Right kidney (tissue), 1 donor: ENCODE measurements around the gene SYT13.
"Not testable (repeated sequence)": the region's sequence is repeated elsewhere in the genome, so short reads cannot be mapped to it uniquely, and the experiment has no call there.

ENCODE experiments used
- DNase-seq: peaks from one replicate; pipeline ENCODE4 v3.0.0-alpha.2; 2016

Gene SYT13

DNA sequence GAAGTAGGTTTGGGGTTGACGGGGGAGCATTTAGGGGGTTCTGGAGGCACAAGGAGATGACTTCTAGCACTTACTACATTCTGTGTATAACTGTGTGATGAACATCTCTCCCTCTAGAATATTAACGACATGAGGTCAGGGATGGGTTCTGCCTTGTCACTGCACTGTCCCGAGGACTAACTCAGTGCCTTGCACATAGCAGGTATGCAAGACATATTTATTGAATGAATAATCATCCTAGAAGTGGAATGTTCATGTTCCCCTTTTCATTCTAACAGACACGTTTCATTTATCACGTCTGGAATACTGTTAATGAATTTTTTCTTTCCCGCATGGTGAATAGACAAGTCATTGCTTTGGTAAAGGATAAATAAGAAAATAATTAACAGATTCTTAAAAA is 12.6 kb downstream of the SYT13 start:
- DNase-seq = no peak

DNA sequence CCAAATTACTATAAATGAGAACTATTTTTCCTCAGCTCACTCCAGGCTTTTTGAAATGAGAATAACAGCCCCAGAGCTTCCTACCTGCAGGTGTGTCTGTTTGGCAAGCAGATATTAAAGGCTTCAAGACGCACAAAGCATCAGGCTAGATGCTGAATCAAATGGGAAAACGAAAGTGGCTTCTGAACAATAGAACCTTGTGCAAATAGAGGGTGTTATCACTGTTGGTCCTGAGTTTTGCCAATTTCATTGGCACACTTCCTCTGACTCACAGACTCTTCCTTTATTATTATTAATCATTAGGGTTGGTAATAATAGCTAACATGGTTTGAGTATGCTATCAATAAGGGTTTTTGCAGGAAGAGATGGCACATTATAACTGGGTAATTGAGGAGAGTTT is 13.4 kb downstream of the SYT13 start:
- no peak for DNase-seq

DNA sequence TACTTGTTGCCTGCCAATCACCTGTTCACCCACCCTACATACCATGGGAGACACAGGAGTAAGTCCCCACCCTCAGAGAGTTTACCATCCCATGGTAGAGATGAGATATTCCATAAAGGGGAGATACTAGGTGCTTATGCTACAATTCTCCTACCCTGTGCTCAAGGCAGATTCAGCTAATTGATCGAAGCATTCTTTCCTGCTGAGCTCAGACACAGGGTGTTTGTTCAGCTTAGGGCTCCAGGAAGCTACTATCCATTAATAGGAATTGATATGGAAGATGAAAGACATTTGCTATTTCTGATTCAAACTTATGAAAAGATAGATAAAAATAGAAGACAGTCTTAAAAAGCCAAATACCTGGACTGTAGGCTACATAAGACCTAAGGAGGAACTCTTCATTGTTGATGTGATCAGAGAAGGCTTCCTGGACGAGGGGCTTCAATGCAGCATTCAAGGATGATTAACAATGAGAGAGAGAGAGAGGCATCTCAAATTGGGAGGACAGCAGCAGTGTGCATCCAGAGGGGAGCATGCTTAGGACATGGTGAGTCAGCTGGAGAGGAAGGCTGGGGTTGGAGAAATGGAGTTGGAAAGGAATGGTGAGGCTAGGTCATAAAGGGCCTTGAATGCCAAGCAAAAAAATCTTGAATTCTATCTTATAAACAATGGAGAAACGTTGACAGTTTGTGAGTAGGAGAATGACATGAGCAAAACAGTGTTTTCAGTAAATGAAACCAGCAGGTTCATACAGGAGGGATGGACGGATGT is 15.0 kb downstream of the SYT13 start:
- no peak for DNase-seq

DNA sequence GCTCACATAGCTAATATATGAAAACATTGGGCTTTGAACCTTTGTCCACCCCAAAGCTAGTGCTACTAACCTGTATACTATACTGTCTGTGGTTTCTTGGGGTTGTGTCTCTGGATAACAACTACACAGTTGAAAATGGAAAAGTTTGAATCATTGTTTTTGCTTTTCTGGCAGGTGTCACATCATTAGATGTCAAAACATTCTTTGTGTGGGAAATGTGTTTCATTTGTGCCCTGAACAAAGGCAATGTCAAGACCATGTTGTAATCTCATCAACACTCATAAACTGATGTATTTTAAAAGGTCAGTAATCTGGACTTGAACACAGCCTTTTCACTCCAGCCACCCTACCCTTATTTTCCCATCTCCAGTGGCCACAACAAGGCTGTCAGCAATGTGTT is 16.5 kb downstream of the SYT13 start:
- DNase-seq = no peak

DNA sequence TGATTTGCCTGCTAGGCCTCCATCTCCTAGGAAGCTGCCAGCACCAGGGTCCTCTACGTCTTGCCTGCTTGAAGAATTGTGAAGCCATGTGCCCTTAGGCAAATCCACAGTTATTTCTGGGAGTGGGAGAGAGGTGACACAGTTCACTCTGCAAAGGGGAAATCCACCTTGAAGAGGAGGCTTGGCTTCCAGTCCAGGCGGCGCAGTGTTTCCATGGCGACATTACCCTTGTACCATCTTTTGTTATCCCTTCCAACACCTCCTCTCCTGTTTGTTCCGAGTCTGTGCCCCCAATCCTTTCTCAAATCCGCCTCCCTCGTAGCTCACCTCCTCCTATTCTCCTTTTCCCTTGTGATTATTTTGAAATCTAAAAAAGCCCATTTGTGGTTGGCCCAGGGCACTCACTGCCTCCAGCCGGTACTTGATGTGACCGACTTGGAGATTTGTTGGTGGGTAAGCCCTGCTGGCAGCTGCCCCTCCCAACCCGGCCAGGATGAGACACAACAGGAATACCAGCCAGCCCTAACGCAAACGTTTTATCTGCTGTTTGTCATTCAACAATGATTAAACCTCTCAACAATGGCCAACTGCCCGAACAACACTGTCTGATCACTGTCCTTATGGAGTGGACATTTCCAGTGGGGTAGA is 18.4 kb downstream of the SYT13 start:
- no peak for DNase-seq

DNA sequence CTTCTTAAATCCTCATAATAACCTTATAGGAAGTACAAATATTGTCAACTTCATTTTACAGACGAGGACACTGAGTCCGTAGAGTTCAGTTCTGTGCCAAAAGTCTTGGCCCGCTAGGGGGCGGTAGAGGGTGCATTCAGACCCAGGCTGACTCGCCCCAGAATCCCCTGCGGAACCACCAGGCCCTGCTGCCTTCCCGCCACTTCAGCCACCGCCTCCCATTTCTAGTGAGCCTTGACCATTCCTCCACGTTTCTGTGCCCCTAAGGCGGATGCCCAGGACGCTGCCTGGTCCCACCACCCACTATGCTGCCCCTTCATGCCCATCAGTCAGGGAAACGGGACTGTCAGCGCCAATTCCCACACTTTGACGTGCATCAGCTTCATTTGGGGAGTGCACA is 19.1 kb downstream of the SYT13 start:
- no peak for DNase-seq

DNA sequence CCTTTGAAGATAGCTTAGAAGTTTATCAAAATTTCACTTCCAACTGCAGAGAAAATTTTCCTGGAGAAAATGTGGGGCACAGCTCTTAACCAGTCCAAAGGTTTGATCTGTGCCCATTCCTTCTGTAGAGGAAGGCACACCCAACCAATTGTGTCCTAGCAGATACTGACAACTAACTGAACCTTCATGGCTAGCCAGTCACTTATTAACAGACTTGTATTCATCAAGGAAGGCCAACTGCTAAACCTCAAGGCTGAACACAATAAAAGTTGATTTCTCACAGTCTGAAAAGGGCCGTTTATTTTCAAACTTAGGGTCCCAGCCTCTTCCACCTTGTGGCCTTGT is 19.5 kb downstream of the SYT13 start:
- DNase-seq = no peak

DNA sequence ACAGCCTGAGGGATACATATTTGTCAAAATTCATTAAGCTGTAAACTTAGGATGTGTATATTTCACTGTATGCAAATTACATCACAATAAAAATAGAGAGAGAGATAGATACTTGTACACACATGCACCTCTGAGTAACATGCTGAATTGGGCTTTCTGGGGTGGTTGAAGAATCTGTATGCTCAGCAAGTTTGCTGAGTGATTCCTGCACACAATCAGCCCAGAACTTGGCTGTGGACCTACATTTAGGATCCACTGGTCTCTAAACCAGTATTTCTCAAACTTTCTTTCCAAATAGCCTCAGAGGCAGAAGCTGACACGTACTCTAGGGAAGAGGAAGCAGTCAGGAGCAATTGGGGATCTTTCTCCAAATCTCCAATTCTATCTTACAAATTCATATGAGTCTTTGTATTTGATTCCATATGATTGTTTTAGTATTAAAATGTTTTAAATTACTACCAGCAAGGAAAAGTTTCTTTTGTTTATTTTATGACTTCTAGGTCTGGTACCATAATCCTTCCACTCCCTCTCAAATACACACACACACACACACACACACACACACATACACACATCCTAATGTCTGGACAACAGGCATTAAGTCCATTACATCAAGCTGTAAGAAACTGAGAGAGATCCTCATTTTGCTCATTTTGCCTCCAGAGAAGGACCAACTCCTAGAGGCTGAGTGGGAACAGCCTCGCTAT is 20.0 kb downstream of the SYT13 start:
- no peak for DNase-seq

DNA sequence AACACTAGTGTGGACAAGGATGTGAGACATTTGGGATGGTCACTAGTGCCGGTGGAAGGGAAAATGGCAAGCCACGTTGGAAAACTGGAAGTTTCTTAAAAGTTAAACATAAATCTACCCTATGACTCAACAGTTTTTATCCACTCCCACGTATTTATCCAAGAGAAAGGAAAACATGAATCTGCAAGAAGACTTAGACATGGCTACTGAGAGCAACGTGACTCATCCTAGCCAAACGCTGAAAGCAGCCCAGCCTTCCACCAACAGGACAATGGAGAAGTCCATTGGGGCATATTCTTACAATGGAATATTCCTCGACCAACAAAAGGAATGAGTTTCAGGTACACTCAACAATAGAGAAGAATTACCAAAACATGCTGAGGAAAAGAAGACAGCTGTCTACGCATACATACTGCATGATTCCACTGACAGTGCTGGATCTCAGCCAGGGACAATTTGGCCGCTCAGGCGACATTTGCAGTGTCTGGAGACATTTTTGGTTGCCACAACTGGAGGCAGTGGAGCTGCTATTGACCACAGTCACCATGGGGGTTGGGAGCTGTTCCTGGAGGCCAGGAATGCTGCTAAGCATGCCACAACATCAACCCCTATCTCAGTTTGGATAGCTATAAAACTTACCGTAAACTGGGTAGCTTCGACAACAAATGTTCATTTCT is 21.2 kb downstream of the SYT13 start:
- DNase-seq = no peak

DNA sequence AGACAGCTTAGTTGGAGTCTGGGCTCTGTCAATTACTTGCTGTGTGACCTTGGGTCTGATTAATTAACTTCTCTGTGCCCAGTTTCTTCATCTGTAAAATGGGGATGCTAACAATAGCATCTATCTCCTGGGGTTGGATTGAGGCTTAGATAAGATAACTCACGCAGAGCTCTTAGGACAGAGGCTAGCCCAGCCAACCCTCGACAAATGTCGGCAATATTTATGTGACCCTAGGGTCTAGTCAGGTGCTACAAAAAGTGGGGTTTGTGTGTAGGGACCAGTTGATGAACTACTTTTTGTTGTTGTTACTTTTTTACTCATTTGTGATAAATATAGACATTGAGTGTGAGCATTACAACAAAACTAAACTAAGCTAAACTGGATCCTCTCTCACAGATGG is 22.4 kb downstream of the SYT13 start:
- no peak for DNase-seq

DNA sequence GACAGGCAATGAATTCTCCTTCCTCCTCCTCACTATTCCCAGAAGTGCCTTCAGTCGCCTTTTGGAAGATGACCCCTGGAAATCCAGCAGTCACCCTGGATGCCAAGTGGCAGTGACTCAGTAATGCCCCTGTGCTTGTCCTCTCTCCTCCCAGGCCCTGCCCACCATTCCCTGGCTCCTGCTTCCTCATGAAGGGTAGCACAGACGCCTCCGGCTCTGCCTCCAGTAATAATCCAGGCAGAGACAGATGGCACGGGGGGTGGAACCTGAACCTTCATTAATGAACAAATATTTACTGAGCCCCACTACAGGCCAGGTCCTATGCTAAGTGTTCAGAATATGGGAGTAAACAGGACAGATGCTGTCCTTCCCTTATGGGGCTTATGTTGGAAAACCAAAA is 23.2 kb downstream of the SYT13 start:
- DNase-seq = no peak

DNA sequence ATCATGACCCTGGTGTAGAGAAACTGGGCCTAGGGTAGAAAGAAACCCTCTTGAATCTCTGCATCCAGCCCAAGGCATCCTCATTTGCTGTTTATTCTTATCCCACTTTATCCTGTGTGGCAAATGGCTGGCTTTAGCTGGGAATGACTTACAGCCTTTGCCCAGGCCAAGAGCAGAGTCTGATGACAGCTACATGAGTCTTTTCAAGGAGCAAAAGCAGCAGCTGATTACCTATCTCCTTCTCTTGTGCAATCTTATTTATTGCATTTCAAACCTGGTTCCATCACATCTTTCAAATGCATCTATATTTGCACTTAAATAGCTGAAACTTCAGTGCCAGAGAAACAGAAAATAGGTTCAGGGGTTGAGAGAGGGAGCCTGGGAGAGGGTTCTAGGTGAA is 26.1 kb downstream of the SYT13 start:
- DNase-seq = no peak

DNA sequence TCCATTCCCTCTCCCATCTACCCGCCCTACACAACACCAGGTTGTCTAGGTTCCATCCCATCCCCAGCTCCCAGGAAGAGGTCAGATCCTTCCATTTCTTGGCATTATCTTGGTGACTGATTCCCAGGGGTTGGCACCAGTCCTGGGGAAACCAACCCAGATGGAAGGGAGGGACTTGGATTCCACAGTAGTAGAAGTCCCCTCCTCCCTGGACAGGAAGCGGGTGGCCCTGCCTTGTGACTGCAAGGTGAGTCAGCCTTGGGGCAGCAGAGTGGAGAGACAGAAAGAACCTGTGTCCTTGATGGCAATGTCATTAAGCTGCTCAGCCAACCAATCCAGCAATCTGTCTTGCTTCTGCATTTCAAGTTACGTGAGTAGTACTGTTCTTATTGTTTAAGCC is 26.5 kb downstream of the SYT13 start:
- no peak for DNase-seq

DNA sequence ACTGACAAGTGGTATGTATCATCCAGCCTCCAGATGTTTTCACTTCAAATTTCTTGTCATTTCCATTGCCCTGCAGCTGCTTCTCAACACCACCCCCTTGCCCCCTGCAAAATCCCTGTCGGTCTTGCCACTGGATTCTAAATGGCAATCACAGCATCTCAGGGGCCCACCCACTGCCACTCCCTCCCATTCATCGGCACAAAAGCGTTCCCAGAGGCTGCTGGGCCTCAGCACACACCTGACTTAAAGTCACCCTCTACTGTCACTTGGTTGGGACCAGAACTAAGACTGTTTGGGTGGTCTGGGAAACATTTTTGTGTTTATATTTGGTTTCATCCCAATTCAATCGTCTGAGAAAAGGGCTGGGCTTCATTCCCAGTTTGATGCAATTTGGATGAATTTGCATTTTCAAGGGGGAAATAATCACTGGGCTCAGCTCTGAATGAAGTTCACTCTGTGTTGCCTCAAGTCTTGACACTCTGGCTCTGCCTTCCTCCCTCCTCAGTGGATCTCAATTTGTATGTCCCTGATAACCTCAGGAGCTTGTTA is 27.1 kb downstream of the SYT13 start:
- no peak for DNase-seq

DNA sequence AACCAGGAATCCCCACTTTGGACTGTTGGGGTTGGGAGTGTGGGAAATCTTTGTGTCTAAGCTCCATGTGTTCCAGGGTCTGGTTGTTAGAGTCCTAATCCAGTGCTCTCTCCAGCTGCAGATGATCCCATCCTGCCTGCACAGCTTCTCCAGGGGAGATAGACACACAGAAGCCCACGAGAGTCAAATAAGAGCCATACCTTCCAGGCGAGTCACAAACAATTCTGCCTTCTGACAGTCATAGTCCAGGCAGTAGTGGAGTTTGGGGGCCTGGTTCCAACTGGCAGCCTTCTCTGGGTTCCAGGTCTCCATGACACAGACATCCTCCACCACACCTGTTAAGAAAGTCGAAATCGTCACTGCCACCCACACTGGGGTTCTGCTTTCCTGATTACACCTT is 32.1 kb downstream of the SYT13 start:
- no peak for DNase-seq

DNA sequence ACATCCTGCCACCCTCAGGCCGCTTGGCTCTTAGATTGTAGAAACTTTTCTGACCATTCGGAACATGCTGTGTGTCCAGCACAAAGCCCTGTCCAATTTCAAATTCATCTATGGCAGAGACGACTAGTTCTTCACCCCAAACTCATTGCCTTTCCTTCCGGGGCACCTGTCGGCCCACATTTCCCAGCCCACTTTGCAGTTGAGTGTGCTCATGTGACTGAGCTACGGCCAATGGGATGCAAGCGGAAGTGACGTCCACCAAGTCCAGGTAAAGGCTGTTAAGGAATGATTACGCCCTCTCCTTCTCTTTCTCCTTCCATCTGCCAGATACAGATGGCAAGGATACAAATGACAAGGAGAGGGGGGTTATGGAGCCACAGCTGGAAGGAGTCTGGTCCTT is 32.5 kb downstream of the SYT13 start:
- no peak for DNase-seq

DNA sequence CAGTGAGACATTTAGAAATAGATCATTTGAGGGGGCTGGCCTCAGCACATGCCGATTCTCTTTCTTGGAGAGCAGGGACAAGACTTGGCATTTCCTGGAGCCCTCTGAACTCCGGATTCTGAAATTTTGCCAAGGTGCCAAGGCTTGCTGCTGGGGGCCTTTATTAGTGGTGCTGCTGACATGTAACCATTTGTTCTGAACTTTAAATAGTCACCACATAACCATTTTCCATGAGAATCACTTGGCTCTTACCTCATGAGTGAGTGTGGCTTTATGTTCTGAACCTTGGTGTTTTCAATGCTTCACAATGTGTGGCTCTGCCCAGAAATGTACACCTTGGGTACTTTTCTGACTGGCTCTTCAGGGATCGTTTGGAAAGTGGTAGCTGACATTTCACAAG is 33.3 kb downstream of the SYT13 start:
- DNase-seq = no peak

DNA sequence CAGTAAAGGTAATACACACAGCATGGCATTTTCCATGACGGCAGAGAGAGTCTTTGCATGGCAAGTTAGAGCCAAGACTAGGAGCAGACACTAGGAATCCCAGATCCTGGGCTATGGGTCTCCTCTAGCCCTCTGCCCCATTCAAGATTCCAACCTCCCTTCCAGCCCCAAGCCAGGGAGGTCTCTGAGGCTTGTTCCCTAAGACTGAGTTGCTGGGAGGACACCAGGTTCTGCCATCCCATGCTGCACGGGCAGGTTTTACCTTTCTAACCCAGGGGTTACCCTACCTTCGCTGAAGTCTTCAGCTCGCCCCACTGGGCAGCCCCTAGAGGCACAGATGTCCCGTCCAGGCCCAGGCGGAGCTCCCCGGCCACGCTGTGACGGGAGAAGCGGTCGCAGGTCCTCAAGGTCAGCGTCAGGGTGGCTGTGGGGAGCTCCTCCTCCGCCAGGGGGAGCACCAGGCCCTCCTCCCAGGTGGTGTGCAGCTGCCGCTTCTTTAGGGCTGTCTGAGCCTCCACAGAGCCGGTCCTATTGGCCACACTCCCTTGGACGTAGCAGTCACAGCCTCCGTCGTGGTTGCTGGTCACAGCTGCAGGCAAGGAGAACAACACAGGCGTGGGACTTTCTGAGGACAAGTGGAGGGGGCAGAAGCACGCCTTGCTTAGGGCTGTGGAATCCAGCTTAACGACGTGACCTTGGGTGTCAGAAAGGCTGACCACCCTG is 33.8 kb downstream of the SYT13 start:
- DNase-seq = no peak

DNA sequence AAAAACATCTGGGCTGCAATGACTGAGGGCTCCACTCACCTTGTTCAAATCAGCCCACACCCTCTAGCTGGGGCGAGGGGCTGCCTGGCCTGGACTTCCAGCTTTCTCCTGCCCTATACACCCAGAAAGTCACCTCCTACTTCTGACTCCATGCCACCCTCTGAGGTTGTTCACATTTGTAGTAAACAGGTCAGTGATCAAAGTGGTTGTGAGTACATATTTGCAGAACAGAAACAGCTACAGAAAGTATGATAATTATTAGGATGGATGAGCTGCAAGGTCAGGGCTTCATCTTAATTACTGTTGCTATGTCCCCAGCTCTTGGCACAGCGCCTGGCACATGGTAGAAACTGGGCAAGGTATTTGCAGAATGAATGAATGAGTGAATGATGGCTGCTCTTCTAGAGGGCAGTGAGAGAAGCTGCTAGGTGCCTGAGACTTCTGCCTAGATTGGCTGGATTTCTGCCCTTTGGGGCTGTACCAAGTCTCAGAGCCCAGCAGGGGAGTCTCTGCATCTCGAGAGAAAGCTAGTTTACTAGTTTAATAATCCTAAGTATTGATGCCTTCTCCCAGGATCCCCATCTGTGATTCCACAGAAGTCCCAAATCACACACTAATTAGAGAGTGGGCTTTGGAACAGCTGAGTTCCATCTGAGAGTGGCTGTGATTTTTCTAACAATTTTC is 36.0 kb downstream of the SYT13 start:
- no peak for DNase-seq

DNA sequence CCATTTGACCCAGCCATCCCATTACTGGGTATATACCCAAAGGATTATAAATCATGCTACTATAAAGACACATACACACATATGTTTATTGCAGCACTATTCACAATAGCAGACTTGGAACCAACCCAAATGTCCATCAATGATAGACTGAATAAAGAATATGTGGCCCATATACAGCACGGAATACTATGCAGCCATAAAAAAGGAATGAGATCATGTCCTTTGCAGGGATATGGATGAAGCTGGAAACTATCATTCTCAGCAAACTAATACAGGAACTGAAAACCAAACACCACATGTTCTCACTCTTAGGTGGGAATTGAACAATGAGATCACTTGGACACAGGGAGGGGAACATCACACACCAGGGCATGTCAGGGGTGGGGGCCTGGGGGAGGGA is 36.8 kb downstream of the SYT13 start:
- DNase-seq = not testable (repeated sequence)

DNA sequence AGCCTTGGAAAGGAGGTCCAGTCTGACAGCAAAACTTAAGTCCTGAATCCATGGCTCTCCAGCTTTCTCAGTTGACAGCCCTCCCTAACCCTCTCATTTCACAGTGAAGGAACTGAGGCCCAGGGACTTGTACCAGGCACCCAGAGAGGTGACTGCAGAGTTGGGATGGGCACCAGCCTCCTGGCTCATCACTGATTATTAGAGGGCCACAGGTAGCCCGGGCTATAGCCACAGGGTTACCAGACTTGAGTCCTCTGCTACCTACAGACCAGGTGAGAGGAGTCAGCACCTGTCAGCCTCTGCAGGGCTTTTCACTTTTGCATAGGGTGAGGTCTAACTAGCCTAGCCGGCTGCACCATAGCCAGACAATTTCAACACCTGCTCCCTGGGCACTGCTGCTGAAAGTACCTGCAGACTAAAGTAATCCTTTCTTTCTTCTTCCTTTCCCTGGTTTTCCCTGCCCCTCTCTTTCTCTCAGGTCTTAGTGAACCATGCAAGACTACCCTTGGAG is 37.6 kb downstream of the SYT13 start:
- DNase-seq = no peak
